DMS114 treated with DMSO at 0.1 percent for 48 hours (cell line): ENCODE results near the gene OR5H1.
"Not testable (repeated sequence)": the region's sequence is repeated elsewhere in the genome, so short reads cannot be mapped to it uniquely, and the experiment has no call there.

Experiments used
- DNase-seq: peaks from one replicate; lab custom pipeline; 2025; ENCODE audit not compliant: unreplicated experiment; lab: John Stamatoyannopoulos, UW

The OR5H1 gene

GRCh38 chr3:98130421-98130820 lies at the start of gene OR5H1:
Gene OR5H1, plus strand, starts transcription at chr3:98130721. Its CDS starts 1,977 bp downstream, at chr3:98132698.
- DNase-seq = no peak

- no peak for DNase-seq
Measured at GRCh38 chr3:98086873-98087272, 43.6 kb upstream of the OR5H1 start, which contains the start of gene OR5AC2. Gene OR5AC2, plus strand, starts transcription at chr3:98087173. Its CDS starts 0 bp downstream, at chr3:98087173.

GRCh38 chr3:98095882-98096281 lies 34.6 kb upstream of the OR5H1 start:
- no peak for DNase-seq

GRCh38 chr3:98099848-98100247 lies 30.7 kb upstream of the OR5H1 start:
- no peak for DNase-seq

- no peak for DNase-seq
Measured at GRCh38 chr3:98108162-98108561, 22.4 kb upstream of the OR5H1 start.

- no peak for DNase-seq
Measured at GRCh38 chr3:98109807-98110549, 20.5 kb upstream of the OR5H1 start.

GRCh38 chr3:98110550-98110908 lies 20.0 kb upstream of the OR5H1 start:
- DNase-seq = no peak

GRCh38 chr3:98114264-98114663 lies 16.3 kb upstream of the OR5H1 start:
- DNase-seq = no peak

- no peak for DNase-seq
Measured at GRCh38 chr3:98115717-98116116, 14.8 kb upstream of the OR5H1 start.

- no peak for DNase-seq
Measured at GRCh38 chr3:98136631-98137030, 6.1 kb downstream of the OR5H1 start.

- DNase-seq = not testable (repeated sequence)
Measured at GRCh38 chr3:98137826-98138557, 7.5 kb downstream of the OR5H1 start.

- no peak for DNase-seq
Measured at GRCh38 chr3:98140531-98140930, 10.0 kb downstream of the OR5H1 start.

GRCh38 chr3:98147179-98147578 lies 16.7 kb downstream of the OR5H1 start, which contains the start of gene OR5H14:
Gene OR5H14, plus strand, starts transcription at chr3:98147479. Its CDS starts 1,907 bp downstream, at chr3:98149386.
- no peak for DNase-seq

- DNase-seq = no peak
Measured at GRCh38 chr3:98148751-98149150, 18.2 kb downstream of the OR5H1 start.

GRCh38 chr3:98149456-98149855 lies 18.9 kb downstream of the OR5H1 start:
- not testable (repeated sequence) for DNase-seq

- DNase-seq = no peak
Measured at GRCh38 chr3:98151241-98151640, 20.7 kb downstream of the OR5H1 start.

- DNase-seq = no peak
Measured at GRCh38 chr3:98166396-98166795, 35.9 kb downstream of the OR5H1 start, which contains the start of gene OR5H15. Gene OR5H15, plus strand, starts transcription at chr3:98166696. Its CDS starts 2,004 bp downstream, at chr3:98168700.

- no peak for DNase-seq
Measured at GRCh38 chr3:98171071-98171470, 40.5 kb downstream of the OR5H1 start.

- DNase-seq = no peak
Measured at GRCh38 chr3:98172621-98173020, 42.1 kb downstream of the OR5H1 start.

GRCh38 chr3:98180319-98180890 lies 49.9 kb downstream of the OR5H1 start:
- DNase-seq = no peak

- DNase-seq = no peak
Measured at GRCh38 chr3:98182196-98182595, 51.7 kb downstream of the OR5H1 start.

GRCh38 chr3:98185180-98185579 lies 54.7 kb downstream of the OR5H1 start:
- no peak for DNase-seq
